NCI-H2081 treated with DMSO at 0.1 percent for 48 hours (cell line): ENCODE data around the gene ASXL1.
"Not testable (repeated sequence)": the region's sequence is repeated elsewhere in the genome, so short reads cannot be mapped to it uniquely, and the experiment has no call there.

Source experiments
- DNase-seq: peaks from one replicate; lab custom pipeline; 2025; lab: John Stamatoyannopoulos, UW

Gene ASXL1

DNA sequence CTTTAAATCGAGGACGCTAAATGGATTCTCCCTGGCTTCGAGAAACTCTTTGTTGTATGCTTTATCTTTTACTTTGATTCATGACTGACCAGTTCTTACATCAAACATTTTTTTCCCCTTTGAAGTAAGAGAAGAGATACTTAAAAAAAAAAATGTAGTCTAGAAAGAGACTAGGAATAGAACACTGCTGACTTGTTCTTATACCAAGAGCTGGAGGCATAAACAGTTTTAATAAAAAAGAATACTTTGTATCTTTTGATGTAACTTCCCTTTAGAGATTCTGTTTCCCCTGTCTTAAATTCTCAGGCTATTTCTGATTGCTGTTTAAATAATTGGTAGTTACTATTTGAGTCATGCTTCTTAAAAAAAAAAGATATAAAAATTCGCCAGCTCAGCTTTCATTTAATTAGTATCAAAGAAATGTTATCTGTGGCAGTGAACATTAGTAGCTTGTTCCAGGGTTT is 4.8 kb downstream of the ASXL1 start:
- no peak for DNase-seq

DNA sequence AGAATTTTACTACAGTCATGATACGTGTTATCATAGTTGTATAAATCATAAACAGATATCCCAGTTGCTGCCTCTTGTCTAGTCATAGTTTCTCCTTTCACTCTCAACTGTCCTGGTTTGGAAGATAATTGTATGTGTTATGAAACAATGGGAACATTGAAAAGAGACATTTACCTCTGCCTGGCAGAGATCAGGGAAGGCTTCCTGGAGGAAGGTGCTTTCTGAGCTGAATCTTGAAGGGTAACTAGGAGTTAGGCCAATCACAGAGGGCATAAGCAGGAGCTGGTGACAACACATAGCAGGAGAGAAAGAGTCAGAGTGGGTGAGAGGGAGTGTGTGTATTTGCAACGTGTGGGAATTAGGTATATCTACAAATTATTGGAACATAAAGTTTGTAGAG is 5.4 kb downstream of the ASXL1 start:
- no peak for DNase-seq

DNA sequence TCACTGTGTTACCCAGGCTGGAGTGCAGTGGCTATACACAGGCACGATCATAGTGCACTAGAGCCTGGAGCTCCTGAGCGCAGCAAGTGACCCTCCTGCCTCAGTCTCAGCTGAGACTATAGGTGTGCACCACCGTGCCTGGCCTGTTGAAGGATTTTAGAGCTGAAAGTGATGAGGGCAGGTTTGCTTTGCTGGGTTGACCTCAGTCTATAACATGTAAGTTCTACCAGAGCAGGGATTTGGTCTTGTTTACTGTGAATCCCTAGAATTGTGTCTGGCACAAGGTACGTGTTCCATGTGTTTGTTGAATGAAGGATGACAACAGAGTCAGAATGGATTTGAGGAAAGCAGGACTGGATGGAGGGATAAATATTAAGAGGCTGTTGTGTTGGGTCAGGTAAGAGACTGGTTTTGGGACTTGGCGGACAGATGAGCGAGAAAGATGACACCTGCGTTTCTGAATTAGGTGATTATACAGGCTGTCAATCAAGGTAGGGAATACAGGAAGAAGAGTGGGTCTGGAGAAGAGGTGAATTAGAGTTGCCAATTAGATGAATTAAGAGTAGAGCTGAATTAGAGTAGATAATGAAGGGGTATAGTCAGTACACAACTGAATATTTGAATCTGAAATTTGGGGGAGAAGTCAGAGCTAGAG is 6.5 kb downstream of the ASXL1 start:
- no peak for DNase-seq

DNA sequence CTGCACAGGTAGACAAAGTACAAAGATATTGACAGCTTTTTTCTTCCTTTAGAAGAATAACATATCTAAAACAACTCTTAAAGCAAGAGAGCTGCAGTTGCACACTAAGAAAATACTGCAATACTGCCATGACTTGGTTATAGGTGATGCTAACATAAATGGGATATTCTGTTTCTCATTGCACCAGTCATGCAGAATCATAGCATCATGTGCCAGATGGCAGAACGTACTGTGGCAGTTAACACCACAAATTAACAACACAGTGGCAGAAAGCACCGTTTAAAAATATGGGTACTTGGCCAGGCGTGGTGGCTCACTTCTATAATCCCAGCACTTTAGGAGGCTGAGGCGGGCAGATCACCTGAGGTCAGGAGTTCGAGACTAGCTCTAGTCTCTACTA is 7.4 kb downstream of the ASXL1 start:
- no peak for DNase-seq

DNA sequence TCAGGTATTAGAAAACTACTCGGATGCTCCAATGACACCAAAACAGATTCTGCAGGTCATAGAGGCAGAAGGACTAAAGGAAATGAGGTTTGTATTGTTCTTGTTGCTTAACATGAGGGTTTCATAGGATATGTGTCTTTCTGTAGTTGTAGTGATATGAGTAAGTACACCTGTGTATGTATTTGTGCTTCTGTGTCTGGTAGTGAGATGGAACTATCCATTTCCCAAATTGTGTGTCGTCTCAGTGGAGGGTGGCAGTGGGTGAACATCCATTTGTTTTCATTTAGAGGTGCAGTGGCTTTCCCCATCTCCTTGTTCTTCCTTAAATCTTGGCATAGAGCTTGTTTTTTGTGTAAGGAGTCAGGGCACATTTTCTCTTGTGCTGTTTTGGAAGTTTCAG is 8.2 kb downstream of the ASXL1 start:
- no peak for DNase-seq

DNA sequence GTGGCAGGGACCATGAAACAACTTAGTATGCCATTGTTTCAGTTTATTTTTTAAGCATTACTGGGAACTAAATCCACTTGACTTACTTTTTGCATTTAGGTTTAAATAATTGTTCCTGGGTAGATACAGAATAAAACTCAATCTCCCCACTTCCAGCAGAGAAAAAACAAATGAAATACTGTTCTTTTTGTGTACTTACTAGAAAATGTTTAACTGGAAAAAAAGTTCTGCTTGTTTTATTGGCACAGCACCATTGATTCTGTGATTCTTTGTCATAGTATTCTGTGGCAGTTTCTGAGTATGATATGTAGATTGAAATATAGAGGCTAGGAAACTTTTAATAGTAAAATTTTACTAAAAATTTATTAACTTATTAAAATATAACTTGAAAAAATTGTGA is 10.2 kb downstream of the ASXL1 start:
- no peak for DNase-seq

DNA sequence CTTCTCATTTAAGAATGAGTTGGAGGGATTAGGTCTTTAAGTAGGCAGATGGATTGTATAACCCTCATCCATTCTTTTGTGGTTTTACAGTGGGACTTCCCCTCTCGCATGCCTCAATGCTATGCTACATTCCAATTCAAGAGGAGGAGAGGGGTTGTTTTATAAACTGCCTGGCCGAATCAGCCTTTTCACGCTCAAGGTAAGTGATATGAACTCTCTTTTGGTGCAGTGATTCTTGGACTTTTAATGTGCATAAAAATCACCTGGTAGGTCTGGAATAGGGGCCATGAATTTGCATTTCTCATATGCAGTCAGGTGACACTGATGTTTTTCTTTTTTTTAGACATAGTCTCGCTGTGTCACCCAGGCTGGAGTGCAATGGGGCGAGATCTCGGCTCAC is 10.8 kb downstream of the ASXL1 start:
- DNase-seq, result no peak

DNA sequence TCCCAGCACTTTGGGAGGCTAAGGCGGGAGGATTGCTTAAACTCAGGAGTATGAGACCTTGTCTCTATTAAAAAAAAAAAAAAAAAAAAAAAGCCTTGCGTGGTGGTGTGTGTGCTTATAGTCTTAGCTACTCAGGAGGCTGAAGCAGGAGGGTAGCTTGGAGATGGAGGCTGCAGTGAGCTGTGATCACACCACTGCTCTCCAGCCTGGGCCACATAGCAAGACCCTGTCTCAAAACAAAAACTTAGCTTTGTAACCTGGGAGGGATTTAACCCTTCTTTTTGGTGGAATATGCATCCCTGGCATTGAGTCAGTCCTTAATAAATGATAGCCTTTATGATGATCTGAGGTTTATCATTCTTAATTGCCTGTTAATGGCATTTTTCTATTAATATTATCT is 12.8 kb downstream of the ASXL1 start:
- DNase-seq, result no peak

DNA sequence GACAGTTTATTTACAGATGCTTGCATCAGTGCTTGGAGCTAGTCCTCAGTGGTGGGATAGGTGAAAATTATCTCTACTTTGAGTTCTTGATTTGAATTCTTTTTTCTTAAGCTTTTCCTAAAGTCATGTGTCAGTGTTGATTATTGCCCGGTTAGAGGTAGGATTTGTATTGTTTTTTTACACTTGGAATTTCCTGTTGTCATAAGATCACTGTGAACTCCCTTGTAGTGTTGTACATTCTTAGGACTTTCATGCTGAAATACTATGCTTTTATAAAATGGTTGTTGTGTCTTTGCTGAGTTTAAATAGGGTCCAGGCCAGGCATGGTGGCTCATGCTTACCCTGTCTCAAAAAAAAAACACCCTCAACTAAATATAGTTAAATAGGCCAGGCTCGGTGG is 20.3 kb downstream of the ASXL1 start:
- DNase-seq, result no peak

DNA sequence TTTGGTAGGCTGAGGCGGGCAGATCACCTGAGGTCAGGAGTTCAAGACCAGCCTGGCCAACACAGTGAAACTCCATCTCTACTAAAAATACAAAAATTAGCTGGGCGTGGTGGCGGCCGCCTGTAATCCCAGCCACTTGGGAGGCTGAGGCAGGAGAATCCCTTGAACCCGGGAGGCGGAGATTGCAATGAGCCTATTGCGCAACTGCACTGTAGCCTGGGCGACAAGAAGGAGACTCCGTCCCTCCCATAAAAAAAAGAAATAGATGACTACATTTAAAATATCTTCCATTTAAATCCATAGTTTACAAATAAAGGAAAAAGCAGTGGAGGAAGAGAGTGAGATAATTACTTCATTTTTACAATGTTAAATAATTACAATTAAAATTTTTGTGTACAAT is 21.9 kb downstream of the ASXL1 start:
- DNase-seq, result not testable (repeated sequence)

DNA sequence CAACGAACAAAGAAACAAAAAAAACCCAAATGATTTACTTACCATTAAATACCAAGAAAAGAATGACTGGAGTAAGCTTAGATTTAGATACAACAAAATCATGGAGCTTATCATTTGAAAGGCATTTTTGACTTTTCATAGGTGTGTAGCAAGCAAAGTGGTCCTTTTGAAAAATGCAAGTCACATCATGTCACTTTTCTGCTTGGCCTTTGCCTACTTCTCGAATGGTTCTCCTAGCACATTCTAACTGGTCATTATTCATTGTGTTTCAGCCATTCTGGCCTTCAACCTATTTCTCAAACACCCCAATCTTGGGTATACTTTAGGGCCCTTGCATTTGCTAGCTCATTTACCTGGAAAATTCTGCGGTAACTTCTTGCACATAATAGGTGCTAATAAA is 22.6 kb downstream of the ASXL1 start:
- DNase-seq, result no peak

DNA sequence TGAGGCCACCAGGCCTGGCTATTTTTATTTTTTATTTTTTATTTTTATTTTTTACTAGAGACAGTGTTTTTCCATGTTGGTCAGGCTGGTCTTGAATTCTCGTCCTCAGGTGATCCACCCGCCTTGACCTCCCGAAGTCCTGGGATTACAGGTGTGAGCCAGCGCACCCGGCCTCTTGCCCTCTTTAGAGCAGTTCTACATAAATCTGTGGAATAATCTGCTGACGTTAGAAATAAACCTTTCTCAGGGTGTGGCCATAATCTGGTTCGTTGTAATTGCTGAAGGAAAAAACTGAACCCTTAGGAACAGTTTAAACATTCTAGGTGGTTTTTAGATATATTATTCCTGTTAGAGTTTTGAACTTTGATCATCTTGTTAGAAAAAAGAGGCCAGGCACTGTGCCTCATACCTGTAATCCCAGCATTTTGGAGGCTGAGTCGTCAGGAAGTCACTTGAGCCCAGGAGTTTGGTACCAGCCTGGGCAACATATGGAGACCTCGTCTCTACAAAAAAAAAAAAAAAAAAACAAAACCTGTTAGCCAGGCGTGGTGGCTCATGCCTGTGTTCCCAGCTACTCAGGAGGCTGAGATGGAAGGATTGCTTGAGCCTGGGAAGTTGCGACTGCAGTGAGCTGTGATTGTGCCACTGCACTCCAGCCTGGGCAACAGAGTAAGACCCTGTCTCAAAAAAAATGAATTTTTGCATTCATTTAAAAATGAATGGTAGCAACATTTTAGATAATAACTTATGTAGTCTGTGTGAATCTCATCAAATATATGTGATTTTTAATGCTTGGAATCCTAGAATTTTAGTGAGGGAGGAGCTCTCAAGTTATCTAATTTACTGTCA is 24.2 kb downstream of the ASXL1 start:
- no peak for DNase-seq

DNA sequence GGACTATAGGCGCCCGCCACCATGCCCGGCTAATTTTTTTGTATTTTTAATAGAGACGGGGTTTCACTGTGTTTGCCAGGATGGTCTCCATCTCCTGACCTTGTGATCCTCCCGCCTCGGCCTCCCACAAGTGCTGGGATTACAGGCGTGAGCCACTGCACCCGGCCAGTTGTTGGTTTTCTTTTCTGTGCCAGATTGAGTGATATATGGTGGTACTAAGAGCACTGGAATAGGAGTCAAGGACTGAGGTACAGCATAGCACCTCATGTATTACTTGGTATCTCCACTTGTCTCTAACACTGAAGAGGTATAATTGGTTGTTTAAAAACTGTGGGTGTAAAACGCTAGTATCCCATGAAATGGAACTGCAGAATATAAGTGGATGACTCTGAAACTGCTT is 25.3 kb downstream of the ASXL1 start:
- DNase-seq, result not testable (repeated sequence)

DNA sequence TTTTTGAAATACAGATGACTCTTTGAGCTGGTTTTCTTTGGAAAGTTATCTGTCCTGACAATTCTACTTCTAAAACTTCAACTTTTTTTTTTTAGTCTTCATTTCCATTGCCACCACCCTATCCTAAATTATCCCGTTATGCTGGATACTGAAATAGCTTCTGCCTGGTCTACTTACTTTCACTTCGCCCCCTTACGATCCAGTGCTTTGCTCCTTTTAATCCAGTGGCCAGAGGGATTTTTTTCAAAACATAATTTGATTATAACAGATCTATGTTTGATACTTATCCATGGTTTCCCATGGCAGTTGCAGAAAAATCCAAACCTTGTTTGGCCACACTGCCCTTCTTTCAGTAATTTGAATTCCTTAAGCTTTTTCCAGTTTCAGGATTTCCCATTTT is 27.4 kb downstream of the ASXL1 start:
- no peak for DNase-seq

DNA sequence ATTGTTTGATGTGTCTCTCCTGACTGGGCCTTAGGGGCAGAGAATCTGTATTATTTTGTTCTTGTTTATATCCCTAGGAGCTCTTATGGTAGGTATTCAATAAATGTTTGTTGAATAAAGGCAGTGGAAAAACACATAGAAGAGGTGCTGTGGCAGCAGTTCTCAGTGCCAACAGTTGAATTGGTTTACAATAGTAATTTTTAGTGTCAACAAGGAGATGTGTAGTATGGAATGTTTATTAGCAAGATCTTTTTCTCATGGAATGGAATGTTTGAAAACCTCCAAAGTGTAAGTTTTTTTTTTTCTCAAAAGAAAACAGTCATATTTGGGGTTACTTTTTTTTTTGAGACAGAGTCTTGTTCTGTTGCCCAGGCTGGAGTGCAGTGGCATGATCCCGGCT is 28.0 kb downstream of the ASXL1 start:
- no peak for DNase-seq

DNA sequence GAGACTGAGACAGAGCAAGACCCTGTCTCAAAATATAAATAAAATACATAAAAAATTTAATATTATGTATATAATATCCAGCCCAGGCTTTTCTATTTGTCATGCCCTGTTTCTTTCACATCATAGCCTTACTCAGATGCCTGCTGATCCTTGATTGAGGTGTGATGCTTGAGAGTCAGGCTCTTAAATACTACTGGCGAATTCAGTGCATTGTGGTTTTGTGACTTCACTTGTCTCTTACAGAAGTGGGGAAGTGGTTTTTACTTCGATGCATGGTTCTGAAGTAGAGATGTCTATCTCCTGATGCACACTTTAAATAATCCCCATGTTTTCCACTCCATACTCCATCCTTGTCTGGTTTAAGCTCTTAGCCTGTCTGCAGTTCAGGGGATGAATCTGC is 29.1 kb downstream of the ASXL1 start:
- DNase-seq, result no peak

DNA sequence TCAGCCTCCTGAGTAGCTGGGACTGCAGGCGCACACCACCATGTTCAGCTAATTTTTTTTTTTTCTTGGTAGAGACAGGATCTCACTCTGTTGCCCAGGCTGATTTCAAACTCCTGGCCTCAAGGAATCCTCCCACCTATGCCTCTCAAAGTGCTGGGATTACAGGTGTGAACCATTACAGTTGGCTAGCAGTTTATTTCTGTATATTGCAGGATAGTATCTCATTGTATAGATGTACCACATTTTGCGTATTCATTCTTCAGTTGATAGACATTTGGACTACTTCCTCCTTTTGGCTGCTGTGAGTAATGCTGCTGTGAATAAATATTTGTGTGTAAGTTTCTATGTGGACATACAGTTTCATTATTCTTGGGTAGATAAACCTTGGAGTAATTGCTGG is 32.9 kb downstream of the ASXL1 start:
- no peak for DNase-seq

DNA sequence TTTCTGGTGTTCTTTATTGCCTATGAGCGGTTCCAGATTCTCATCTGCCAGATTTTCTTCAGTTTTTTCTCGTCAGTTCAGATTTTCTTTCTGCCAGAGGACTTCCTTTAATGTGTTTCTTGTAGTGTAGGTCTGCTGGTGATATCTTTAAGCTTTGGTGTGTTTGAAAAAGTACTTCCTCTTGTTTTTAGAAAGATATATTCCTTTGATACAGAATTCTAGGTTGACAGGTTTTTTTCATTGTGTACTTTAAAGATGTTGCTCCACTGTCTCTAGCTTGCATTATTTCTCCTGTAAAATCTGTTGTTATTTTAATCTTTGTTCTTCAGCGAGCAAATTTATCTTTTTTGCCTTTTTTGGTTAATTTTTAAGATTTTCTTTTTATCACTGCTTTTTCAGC is 36.9 kb downstream of the ASXL1 start:
- no peak for DNase-seq

DNA sequence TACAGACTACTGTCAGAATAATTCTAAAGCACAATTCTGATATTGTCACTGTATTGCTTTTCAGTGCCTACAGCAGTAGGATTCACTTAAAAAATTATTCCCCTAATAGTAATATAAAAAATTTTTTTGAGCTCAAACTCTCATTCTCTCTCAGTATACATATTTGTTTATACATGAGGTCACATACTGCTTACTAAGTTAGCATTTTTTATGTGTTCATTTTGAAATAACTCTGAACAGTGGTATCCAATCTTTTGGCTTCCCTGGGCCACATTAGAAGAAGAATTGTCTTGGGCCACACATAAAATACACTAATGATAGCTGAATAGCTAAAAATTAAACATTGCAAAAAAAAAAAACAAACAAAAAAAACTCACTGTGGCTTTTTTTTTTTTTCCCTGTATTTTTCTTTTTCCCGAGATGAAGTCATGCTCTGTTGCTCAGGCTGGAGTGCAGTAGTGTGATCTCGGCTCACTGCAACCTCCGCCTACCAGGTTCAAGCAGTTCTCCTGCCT is 38.6 kb downstream of the ASXL1 start:
- no peak for DNase-seq

DNA sequence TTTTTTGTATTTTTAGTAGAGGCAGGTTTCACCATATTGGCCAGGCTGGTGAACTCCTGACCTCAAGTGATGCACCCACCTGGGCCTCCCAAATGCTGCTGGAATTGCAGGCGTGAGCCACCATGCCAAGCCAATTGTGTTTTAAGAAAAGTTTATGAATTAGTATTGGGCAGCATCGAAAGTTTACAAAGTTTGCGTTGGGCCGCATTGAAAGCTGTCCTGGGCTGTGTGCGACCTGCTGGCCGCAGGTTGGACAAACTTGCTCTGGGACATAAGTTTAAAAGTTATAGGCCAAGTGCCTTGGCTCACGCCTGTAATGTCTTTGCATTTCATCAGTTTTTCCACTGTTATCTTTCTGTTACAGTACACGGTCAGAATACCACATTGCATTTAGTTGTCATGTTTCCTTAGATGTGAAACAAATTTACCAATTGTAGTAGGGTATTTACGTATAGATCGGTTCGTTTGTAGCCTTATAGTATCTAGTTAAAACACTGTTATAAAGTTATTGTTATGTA is 39.5 kb downstream of the ASXL1 start:
- no peak for DNase-seq

DNA sequence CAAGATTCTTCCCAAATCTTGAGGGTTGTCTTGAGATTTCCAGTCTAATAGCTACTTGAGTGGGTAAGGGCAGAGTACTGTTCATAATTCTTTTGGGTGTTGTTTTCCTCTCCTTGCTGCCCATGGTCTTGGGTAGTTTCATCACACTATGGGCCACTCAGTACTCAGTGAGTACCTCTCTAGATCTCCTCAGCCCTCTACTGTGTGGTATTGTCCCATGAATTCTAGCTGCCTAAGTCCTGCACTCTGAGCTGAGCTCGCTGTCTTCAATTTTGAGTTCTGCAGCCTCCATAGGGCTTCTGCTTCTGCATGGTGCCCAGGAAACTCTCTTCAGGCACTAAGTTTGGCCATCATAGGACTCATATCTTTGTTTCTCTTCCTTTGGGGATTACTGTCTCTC is 42.3 kb downstream of the ASXL1 start:
- no peak for DNase-seq

DNA sequence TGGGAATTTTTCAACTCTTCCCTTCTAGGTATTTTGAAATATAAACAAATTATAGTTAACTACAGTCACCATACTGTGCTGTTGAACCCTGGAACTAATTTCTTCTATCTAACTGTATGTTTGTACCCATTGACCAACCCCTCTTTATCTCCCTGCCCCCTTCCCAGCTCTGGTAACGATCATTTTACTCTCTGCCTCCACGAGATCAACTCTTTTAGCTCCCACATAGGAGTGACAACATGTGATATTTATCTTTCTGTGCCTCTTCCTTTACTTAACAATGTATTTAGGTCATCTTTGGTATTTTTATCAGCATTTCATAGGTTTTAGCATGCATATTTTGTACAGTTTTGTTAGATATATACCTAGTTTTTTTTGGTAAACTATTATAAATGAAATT is 45.9 kb downstream of the ASXL1 start:
- no peak for DNase-seq

DNA sequence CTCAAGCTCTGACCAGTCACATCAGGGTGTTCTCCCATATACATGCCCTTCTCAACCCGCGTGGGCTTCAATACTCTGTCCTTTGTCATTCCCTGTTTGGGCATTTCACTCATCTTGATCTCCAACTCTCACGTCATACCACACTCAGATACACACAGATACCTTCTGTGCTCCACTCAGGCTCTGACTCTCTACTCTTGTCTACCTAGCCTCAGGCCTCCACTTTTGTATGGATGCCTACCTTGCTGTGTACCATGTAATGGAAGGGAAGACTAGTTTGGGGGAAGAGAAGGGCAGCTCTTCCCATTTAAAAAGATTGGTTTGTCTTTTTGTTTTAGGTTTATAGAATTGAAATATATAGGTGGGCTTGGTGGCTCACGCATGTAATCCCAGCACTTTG is 48.6 kb downstream of the ASXL1 start:
- DNase-seq, result no peak
